GM12872 (cell line): Measurements from ENCODE around the gene LRP2BP.

Experiments used
- CTCF ChIP-seq: IDR thresholded peaks from 3 replicates; pipeline ENCODE4 v1.5.1; 2011; ENCODE audit warnings: low read depth, mild to moderate bottlenecking, low read length, moderate library complexity; ENCODE audit not compliant: insufficient read depth

Gene LRP2BP

DNA sequence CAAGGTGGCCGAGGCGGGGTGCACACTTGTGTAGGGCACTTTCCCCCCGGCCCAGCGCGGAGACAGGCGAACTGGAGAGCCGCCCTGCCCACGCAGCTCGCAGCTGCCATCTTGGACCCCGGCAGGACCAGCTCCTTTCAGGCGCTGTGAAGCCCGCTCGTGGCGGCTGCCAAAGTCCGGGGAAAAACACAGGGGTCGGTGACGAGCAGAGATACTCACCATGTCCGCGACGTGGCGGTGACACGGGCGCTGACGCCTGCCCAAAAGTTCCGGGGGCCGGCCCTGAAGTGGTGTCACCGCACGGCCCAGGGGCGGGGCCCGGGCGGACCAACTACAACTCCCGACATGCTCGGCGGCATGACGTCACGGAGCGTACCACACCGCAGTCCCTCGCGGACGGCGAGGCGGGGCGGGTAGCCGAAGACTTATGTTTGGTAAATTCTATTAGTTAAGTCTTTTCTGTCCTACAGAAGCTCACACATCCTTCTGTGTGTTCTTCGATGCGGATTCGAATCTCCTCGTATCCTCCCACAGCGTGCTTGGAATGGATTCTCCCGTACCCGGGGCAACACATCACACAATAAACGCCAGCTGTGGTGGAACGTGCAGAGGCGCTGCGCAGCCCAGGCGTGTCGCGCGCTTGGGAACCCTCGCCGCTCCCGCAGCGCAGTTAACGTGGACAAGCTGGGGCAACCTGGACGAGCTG, 30.1 kb upstream of the LRP2BP start, which contains the start of gene UFSP2:
UFSP2 (minus strand) TSS at position 318 of the 706 bp plus-strand sequence; CDS start at position 222, 96 bp downstream.
- no peak for TF ChIP-seq CTCF

- no peak for TF ChIP-seq CTCF
Observed at GRCh38 chr4:185424905-185425646, 29.4 kb upstream of the LRP2BP start.

- TF ChIP-seq CTCF: no peak
Observed at GRCh38 chr4:185421366-185422124, 25.8 kb upstream of the LRP2BP start.

DNA sequence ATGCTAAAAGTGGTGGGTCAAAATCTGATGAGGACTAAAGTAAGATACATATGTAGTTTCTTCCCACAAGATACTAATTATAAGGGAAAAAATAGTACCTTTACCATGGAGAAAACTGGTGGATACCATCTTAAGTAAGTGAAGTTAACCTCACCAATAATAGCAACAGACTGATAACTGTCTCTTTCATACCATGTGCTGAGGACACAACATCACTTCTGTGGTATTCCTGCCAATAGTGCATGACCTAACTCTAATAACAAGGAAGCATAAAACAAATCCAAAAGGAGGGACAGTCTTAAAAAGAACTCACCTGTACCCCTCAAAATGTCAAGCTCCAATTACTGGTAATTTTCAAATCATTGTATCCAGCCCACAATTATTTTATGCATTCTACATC, 21.2 kb upstream of the LRP2BP start:
- TF ChIP-seq CTCF: no peak

DNA sequence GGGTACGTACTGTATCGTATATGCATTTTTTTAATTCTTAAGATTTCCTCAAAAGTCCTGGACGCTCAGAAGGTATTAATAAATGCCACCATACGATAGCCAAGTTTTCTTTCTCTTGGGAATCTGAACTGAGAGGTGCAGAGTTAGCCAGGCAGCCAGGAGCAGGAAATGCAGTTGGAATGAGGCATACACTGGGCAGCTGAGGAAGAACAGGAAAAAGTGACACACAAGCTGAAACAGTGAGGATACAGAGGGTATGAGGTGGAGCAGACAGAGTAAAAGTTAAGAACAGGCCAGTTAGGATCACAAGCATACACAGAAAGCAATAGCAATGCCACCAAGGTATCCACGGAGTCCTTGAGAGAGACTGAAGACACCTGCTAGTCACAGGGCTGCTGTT, 16.7 kb upstream of the LRP2BP start:
- TF ChIP-seq CTCF: no peak

- TF ChIP-seq CTCF: no peak
Observed at GRCh38 chr4:185411849-185412248, 16.1 kb upstream of the LRP2BP start.

- no peak for TF ChIP-seq CTCF
Observed at GRCh38 chr4:185408432-185408831, 12.7 kb upstream of the LRP2BP start.
